Subcutaneous abdominal adipose tissue (tissue), 5 donors: ENCODE data around the gene DGKG.

ENCODE experiments used
- H3K27ac ChIP-seq: one replicate; pipeline ENCODE4 v1.7.0; 2013; ENCODE audit warnings: low read depth, mild to moderate bottlenecking, inconsistent platforms, low read length, moderate library complexity
- H3K27me3 ChIP-seq, 5 donors: one replicate each; pipeline ENCODE4 v1.7.0; 2013; ENCODE audit warnings: low read length in 5 of 5, inconsistent platforms in 1 of 5; ENCODE audit not compliant: control insufficient read depth in 5 of 5, insufficient read depth in 4 of 5
- H3K36me3 ChIP-seq, 5 donors: one replicate each; pipeline ENCODE4 v1.7.0; 2013; ENCODE audit warnings: low read length in 5 of 5; ENCODE audit not compliant: control insufficient read depth in 5 of 5, insufficient read depth in 5 of 5
- H3K4me1 ChIP-seq, 5 donors: one replicate each; pipeline ENCODE4 v1.7.0; 2013; ENCODE audit warnings: low read length in 5 of 5, mild to moderate bottlenecking in 3 of 5, moderate library complexity in 1 of 5; ENCODE audit not compliant: control insufficient read depth in 5 of 5, insufficient read depth in 5 of 5
- H3K4me3 ChIP-seq, 5 donors: one replicate each; pipeline ENCODE4 v1.7.0; 2013; ENCODE audit warnings: low read length in 5 of 5, low read depth in 1 of 5
- H3K9ac ChIP-seq, 5 donors: one replicate each; pipeline ENCODE4 v1.7.0; 2013; ENCODE audit warnings: low read length in 5 of 5, mild to moderate bottlenecking in 4 of 5, moderate library complexity in 3 of 5
- H3K9me3 ChIP-seq, 5 donors: one replicate each; pipeline ENCODE4 v1.7.0; 2013; ENCODE audit warnings: low read length in 5 of 5; ENCODE audit not compliant: control insufficient read depth in 5 of 5
- donor health status: healthy.
- donor health status: healthy.
- donor health status: healthy.
- donor health status: healthy.
- donor health status: healthy.

Gene DGKG

DNA sequence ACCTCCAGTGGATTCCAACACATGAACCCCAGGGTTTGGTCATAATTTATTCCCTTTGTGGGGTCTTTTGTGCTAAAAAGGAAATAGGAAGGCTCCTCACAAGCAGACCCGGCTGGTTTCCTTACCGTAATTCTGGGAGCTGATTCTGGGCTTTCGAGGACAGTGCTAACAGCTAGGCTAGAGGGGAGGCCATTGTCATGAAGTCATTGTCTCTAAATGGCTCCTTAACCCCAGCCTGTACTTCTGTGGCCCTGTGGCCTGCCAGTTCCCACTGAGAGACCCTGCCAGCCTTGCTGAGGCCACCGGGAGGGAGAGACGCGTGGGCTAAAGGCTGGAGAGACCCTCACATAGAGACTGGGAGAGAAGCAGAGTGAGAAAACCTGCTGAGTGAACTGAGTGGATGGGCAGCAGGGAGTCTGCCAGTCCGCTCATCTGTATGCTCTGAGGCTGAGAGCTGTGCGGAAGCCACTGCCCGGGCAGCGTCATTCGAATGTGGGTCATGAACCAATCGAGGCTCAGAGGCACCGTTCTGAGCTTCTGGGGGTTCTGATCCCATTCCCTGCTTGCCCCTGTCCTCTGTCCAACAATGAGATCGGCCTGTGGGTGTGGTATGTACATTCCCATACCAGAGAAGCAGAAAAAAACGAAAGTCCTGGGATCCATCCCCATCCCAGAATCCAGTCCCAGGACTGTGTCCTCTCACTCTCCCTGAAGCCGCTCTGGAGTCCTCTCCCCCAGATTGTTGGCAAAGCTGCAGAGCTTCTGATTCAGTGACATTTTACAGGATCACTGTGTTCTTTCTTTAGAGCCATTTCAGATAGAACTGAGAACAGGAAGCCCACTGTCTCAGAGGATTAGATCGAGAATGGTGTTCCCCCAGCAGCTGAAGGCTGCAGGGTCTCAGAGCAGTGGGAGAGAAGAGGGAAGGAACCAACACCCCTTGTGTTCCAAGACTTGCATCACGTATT lies 21.3 kb upstream of the DGKG start:
- H3K4me3 ChIP-seq: no peak overlapping the region
- H3K36me3 ChIP-seq: no peaks in the 10 kb centered on the region
- H3K27ac ChIP-seq: no peak overlapping the region
- H3K27me3 ChIP-seq: peaks cover 0 to 6% (median 5%) of the 10 kb centered on the region in 5 donors
- peaks cover 0 to 4% (median 0%) of the 10 kb centered on the region in 5 donors for H3K4me1 ChIP-seq
- no peaks in the 10 kb centered on the region for H3K9me3 ChIP-seq
- no peak overlapping the region for H3K9ac ChIP-seq

DNA sequence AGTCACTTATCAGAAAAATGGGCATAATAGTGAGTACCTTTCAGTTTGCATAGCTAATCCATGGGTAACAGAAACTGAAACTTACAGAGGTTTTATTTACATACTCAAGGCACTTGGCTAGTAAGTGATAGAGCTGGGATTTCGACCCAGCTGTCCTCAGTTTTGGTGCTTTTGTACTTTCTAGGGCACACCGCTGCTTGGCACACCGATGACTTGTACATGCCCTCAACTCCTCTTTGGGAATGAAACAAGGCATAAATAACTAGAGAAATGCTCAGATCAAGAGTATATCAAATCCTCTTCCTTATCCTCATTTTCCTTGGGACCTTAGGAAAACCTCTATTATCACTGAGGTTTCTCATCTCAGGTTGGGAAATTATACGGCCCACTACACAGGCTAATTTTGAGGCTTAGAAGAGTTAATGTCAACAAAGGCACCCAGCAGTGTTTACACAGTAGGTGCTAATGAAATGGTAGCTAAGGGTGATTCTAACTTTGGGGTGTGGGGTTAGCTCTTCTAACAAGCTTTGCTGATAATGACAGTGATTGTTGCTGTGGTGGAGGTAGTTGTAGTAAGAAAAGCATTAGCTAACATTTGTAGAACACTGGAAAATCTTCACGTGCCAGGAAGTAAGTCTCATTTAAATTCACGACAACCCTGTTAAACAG lies 20.3 kb upstream of the DGKG start:
- H3K9ac ChIP-seq: no peak overlapping the region
- H3K36me3 ChIP-seq: no peaks in the 10 kb centered on the region
- peaks cover 0 to 6% (median 5%) of the 10 kb centered on the region in 5 donors for H3K27me3 ChIP-seq
- peaks cover 0 to 2% (median 0%) of the 10 kb centered on the region in 5 donors for H3K9me3 ChIP-seq
- H3K27ac ChIP-seq: no peak overlapping the region
- H3K4me3 ChIP-seq: no peak overlapping the region
- peaks cover 0 to 4% (median 0%) of the 10 kb centered on the region in 5 donors for H3K4me1 ChIP-seq

GRCh38 chr3:186381424-186382216 lies 19.6 kb upstream of the DGKG start:
- H3K27me3 ChIP-seq: peaks cover 0 to 6% (median 5%) of the 10 kb centered on the region in 5 donors
- no peak overlapping the region for H3K9ac ChIP-seq
- H3K4me3 ChIP-seq: no peak overlapping the region
- H3K9me3 ChIP-seq: peaks cover 0 to 2% (median 0%) of the 10 kb centered on the region in 5 donors
- peaks cover 0 to 4% (median 0%) of the 10 kb centered on the region in 5 donors for H3K4me1 ChIP-seq
- no peaks in the 10 kb centered on the region for H3K36me3 ChIP-seq
- H3K27ac ChIP-seq: no peak overlapping the region

DNA sequence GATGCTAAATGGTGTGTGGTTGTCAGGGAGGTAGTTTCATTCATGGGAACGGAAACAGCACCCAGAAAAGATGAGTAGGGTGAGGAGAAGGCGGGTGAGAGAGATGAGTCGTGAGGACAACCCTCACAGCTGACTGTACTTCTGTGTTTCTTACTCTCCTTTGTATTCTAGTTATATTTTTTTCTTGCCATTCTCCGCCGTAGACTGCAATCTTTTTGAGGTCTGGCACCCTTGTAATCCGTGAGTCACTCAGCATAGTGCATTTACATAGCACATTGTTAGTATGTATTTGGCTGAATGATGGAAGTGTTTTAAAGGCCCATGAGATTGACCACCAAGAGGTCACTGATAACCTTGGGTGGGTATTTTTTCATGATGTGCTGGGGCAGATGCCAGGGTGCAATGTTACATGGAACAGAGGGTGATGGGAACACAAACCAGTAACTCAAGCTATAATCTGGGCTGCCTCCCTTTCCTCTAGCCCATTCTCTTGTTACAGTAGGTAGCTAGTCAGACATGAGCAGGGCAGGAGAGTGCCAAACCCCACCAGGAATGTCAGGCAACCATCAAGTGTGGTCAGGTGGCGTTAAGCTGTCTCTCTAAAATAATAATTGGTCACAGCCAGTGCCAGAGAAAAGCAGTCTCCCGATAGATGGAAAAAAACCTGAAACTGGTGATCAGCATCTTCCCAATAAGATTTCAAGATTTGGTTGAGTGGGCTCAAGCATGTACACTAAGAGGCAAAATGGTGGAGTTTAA lies 18.8 kb upstream of the DGKG start:
- H3K36me3 ChIP-seq: no peaks in the 10 kb centered on the region
- peaks cover 0 to 2% (median 0%) of the 10 kb centered on the region in 5 donors for H3K9me3 ChIP-seq
- H3K27me3 ChIP-seq: peaks cover 0 to 9% (median 5%) of the 10 kb centered on the region in 5 donors
- H3K4me3 ChIP-seq: no peak overlapping the region
- no peak overlapping the region for H3K27ac ChIP-seq
- H3K9ac ChIP-seq: no peak overlapping the region
- peaks cover 0 to 4% (median 0%) of the 10 kb centered on the region in 5 donors for H3K4me1 ChIP-seq

- Histone ChIP-seq H3K9ac (no peak overlapping the region), H3K4me3 (no peak overlapping the region), H3K27me3 (peaks cover 0 to 11% (median 3%) of the 10 kb centered on the region in 5 donors), H3K9me3 (peaks cover 0 to 2% (median 0%) of the 10 kb centered on the region in 5 donors), H3K4me1 (peaks cover 0 to 6% (median 0%) of the 10 kb centered on the region in 5 donors), H3K36me3 (no peaks in the 10 kb centered on the region), H3K27ac (no peak overlapping the region)
Observed at GRCh38 chr3:186375443-186375842, 13.4 kb upstream of the DGKG start.

GRCh38 chr3:186374376-186374775 lies 12.3 kb upstream of the DGKG start:
- Histone ChIP-seq H3K9me3 (peaks cover 0 to 2% (median 0%) of the 10 kb centered on the region in 5 donors), H3K4me1 (peaks cover 0 to 6% (median 0%) of the 10 kb centered on the region in 5 donors), H3K4me3 (no peak overlapping the region), H3K27ac (no peak overlapping the region), H3K36me3 (no peaks in the 10 kb centered on the region), H3K9ac (no peak overlapping the region), H3K27me3 (peaks cover 0 to 11% (median 3%) of the 10 kb centered on the region in 5 donors)

DNA sequence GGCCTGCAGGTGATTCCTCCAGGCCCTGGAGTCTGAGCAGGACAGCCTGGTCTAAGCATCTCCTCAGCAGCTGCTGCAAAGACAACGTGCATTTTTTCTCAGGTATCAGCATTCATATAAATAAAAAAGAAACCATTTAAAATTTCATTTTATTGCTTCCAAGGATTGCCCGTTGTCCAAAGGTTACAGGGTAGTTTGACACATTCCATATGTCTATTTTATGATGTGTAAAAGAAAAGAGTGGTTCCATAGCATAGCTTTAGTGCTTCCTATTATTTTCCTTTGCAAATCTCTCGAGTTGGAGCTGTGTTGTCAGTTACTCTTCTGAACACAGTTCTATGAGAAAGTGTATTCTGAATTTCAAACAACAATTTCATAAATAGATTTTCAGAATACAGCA lies 7.2 kb upstream of the DGKG start:
- H3K36me3 ChIP-seq: no peaks in the 10 kb centered on the region
- peaks cover 0 to under 1% (median 0%) of the 10 kb centered on the region in 5 donors for H3K4me1 ChIP-seq
- H3K9me3 ChIP-seq: no peaks in the 10 kb centered on the region
- no peak overlapping the region for H3K4me3 ChIP-seq
- no peak overlapping the region for H3K9ac ChIP-seq
- no peak overlapping the region for H3K27ac ChIP-seq
- H3K27me3 ChIP-seq: peaks cover 0 to 11% (median 10%) of the 10 kb centered on the region in 5 donors

- Histone ChIP-seq H3K9ac (no peak overlapping the region), H3K27me3 (peaks cover 0 to 16% (median 11%) of the 10 kb centered on the region in 5 donors), H3K4me1 (no peaks in the 10 kb centered on the region), H3K36me3 (no peaks in the 10 kb centered on the region), H3K27ac (no peak overlapping the region), H3K4me3 (no peak overlapping the region), H3K9me3 (no peaks in the 10 kb centered on the region)
Observed at GRCh38 chr3:186368717-186369116, 6.7 kb upstream of the DGKG start.

DNA sequence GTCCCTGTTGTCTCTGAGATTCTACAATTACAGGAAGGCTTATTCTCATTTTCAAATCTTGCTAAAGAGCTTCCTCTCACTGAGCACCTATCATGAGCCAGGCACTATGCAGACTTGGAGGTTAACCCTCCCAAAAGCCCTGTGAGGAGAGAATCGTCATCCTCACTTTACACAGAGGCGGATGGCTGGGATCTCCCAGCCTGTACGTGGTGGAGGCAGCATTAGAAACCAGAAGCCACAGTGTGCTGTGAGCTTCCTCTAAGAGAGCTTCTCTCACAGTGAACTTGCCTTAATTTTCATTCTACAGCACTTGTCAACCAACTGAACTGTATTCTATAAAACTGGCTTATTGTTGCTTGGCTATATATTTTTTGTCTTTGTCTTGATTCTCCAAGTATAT lies 6.1 kb upstream of the DGKG start:
- no peak overlapping the region for H3K4me3 ChIP-seq
- peaks cover 0 to 20% (median 16%) of the 10 kb centered on the region in 5 donors for H3K27me3 ChIP-seq
- H3K4me1 ChIP-seq: no peaks in the 10 kb centered on the region
- H3K27ac ChIP-seq: no peak overlapping the region
- H3K36me3 ChIP-seq: no peaks in the 10 kb centered on the region
- no peaks in the 10 kb centered on the region for H3K9me3 ChIP-seq
- H3K9ac ChIP-seq: no peak overlapping the region
